ENCODE data around the gene RBM3.

GRCh38 chrX:48580662-48581061 is 6.4 kb downstream of the RBM3 start:
- TF ChIP-seq CTCF (IDR thresholded peaks at IDR 0.05; ENCODE audit: low read depth, low read length) (no peak), EZH2phosphoT487 (IDR thresholded peaks at IDR 0.05; ENCODE audit: low read depth) (no peak)
